ENCODE measurements around the gene SLC35G4. TPM values are rescaled to one million over a fixed set of nuclear protein-coding genes. Genes with fewer than 3 reads are reported as not detected.
"Not testable (repeated sequence)": the region's sequence is repeated elsewhere in the genome, so short reads cannot be mapped to it uniquely, and the experiment has no call there.

SLC35G4 gene
- total RNA-seq, 1 donor from 2014 or later = not detected

- intact Hi-C loops (cut with micrococcal nuclease) = not testable (repeated sequence)
Measured at GRCh38 chr18:11613611-11614010, 4.2 kb downstream of the SLC35G4 start.

- intact Hi-C loops (cut with micrococcal nuclease) = not testable (repeated sequence)
Measured at GRCh38 chr18:11614042-11614441, 4.6 kb downstream of the SLC35G4 start.

GRCh38 chr18:11614981-11615380, 5.6 kb downstream of the SLC35G4 start:
- intact Hi-C loops (cut with micrococcal nuclease) = not testable (repeated sequence)

- intact Hi-C loops (cut with micrococcal nuclease) = not testable (repeated sequence)
Measured at GRCh38 chr18:11647310-11647709, 37.9 kb downstream of the SLC35G4 start.

- intact Hi-C loops (cut with micrococcal nuclease) = not testable (repeated sequence)
Measured at GRCh38 chr18:11647804-11648203, 38.4 kb downstream of the SLC35G4 start.

- intact Hi-C loops (cut with micrococcal nuclease) = no loop called here
Measured at GRCh38 chr18:11649839-11650238, 40.4 kb downstream of the SLC35G4 start.

- intact Hi-C loops (cut with micrococcal nuclease) = no loop called here
Measured at GRCh38 chr18:11651899-11652298, 42.5 kb downstream of the SLC35G4 start.

GRCh38 chr18:11653521-11653920, 44.1 kb downstream of the SLC35G4 start:
- intact Hi-C loops (cut with micrococcal nuclease) = no loop called here

GRCh38 chr18:11654736-11655605, 45.6 kb downstream of the SLC35G4 start:
- intact Hi-C loops (cut with micrococcal nuclease) = loop anchor here (1.0 kb wide), 1 partner anchor 384 kb away; no protein-coding TSS in a partner anchor

- intact Hi-C loops (cut with micrococcal nuclease) = loop anchor here (1.0 kb wide), 1 partner anchor 384 kb away; no protein-coding TSS in a partner anchor
Measured at GRCh38 chr18:11655606-11655932, 46.2 kb downstream of the SLC35G4 start.

- intact Hi-C loops (cut with micrococcal nuclease) = no loop called here
Measured at GRCh38 chr18:11657152-11657551, 47.8 kb downstream of the SLC35G4 start.

GRCh38 chr18:11657554-11657953, 48.2 kb downstream of the SLC35G4 start:
- intact Hi-C loops (cut with micrococcal nuclease) = no loop called here

GRCh38 chr18:11658019-11658418, 48.6 kb downstream of the SLC35G4 start:
- intact Hi-C loops (cut with micrococcal nuclease) = no loop called here

GRCh38 chr18:11658989-11659388, 49.6 kb downstream of the SLC35G4 start:
- intact Hi-C loops (cut with micrococcal nuclease) = no loop called here

Other genes with a start within 250 kb of the SLC35G4 start
- gene GNAL, start 79.7 kb downstream of the SLC35G4 start, total RNA-seq = 2.6 and 3.6 TPM in 2 replicates
- gene CHMP1B, start 241.8 kb downstream of the SLC35G4 start, total RNA-seq = 24.9 and 25.2 TPM in 2 replicates